A204.1 (cell line): Measurements from ENCODE around the gene MIB2.

Experiments used
- FAIRE-seq: peaks from 2 replicates; lab custom pipeline; 2012; peaks lifted over from hg19 to GRCh38; lab: Jason Lieb, UNC

The MIB2 gene

GRCh38 chr1:1598051-1598719 is 17.1 kb upstream of the MIB2 start:
- no peak for FAIRE-seq

GRCh38 chr1:1598720-1599029 is 16.6 kb upstream of the MIB2 start:
- no peak for FAIRE-seq

GRCh38 chr1:1599030-1599934 is 16.0 kb upstream of the MIB2 start:
- FAIRE-seq = no peak

- FAIRE-seq = no peak
Measured at GRCh38 chr1:1599935-1600860, 15.1 kb upstream of the MIB2 start, which contains the start of gene FNDC10. TSS of gene FNDC10 (minus strand) at chr1:1600135. CDS start at chr1:1600015, 120 bp downstream.

- FAIRE-seq = no peak
Measured at GRCh38 chr1:1600861-1601563, 14.3 kb upstream of the MIB2 start.

DNA sequence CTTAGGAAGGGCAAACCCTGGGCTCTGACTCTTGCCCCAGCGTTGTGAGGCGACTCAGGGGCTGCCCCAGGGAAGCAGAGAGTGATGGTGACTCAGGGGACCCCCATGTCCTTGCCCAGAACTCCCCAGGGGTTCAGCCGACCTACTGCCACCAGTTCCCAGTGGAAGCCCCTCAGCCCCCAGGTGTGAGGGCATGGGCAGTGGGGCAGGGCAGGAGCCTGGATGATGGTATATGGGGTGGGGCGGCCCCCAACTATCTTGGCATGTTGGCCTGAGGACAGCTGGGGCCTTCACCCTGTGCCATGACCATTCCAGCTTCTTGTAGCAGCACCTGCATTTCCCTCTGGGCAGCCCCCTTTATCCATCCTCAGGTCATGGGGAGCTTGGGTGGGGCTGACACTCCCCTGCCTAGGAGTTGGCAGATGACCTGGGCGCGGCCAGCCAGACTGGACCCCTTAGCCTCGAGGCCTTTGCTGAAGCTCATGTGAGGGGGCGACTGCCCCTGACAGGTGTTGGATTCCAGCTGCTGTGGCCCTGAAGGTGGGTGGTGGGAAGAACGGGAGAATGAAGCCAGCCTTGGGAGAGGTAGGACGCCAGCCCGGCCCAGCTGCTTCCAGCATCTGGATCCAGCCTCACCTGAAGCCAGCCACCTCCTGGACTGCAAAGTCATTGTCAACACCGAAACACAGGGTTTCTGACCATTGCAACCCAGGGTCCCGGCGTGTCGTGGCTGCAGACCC is 13.6 kb upstream of the MIB2 start:
- FAIRE-seq = no peak

- FAIRE-seq = no peak
Measured at GRCh38 chr1:1602304-1602967, 12.9 kb upstream of the MIB2 start.

DNA sequence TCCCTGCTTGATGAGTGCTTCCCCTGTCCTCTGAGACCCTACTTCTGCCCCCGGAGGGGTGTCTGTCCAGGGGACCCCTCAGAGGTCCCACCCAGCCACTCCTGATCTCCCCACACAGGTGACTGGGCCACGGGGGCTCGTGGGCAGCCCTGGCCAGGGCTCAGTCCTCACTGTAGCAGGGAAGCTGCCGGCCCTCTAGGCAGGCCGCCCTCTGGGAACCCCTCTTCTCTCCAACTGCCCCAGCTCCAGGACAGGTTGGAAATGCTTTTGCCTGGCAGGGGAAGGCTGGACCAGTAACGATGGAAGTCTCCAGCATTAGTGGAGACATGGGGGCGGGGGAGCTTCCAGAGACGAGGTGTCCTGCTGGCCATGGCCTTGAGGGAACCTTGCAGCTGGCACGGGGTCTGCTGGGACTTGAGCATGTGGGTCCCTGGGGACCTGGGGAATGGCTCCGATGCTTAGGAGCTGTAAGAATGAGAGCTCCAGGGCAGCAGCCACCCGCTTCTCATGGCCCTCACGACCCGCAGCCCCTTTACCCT is 12.3 kb upstream of the MIB2 start:
- FAIRE-seq = no peak

GRCh38 chr1:1603671-1604373 is 11.5 kb upstream of the MIB2 start:
- no peak for FAIRE-seq

DNA sequence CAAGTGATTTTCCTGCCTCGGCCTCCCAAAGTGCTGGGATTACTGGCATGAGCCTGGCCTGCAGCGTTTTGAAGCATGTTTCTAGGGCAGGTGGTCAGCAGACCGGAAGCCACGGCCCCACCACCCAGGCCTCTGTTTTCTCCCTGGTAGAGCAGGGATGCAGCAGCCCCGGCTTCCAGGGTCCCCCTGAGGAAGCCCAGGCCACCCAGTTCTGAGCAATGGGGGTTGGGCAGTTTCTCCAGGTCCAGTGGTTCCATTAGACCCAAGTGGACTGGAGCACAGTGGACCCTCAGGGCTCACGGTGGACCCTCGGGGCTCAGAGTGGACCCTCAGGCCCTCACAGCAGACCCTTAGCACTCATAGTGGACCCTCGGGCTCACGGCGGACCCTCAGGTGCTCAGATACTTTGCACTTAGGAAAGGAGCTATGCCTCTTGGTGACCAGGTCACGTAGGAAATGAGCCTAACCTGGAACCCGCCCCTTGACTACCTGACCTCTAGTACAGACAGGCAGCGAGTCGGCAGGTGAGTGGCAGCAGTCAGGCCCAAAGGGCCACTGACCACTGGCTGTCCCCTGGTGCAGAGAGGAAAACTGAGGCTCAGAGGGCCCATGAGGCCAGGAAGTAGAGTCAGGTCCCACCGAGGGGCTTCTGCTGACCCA is 10.8 kb upstream of the MIB2 start:
- no peak for FAIRE-seq

- FAIRE-seq = no peak
Measured at GRCh38 chr1:1605034-1605591, 10.2 kb upstream of the MIB2 start.

DNA sequence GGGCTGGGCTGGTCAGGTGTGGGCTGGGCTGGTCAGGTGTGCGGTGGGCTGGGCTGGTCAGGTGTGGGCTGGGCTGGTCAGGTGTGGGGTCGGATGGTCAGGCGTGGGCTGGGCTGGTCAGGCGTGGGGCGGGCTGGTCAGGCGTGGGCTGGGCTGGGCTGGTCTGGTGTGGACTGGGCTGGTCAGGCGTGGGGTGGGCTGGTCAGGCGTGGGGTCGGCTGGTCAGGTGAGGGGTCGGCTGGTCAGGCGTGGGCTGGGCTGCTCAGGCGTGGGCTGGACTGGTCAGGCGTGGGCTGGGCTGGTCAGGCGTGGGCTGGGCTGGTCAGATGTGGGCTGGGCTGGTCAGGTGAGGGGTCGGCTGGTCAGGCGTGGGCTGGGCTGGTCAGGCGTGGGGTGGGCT is 9.6 kb upstream of the MIB2 start:
- FAIRE-seq = no peak

GRCh38 chr1:1606232-1606631 is 9.1 kb upstream of the MIB2 start:
- no peak for FAIRE-seq

- FAIRE-seq = no peak
Measured at GRCh38 chr1:1609822-1610485, 5.3 kb upstream of the MIB2 start.

DNA sequence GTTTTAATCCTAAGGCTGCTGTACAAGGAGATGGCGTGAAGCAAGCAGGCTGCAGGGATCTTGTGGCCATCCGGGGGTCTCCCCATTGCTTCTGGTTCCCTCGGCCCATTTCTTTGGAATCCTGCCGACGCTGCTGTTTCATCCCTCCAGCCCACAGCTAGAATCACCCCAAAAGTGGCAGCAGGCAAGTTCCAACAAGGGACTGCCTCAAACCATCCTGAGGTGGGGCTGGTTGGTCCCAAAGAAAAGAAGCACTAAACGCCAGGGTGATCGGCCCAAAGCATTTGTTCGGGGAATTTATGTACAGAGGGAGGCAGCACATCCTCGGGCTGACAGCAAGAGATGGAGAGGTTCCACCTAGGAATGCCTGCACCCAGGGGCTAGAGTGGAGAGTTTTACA is 4.5 kb upstream of the MIB2 start:
- FAIRE-seq = no peak

- FAIRE-seq = no peak
Measured at GRCh38 chr1:1612104-1612400, 3.2 kb upstream of the MIB2 start.

DNA sequence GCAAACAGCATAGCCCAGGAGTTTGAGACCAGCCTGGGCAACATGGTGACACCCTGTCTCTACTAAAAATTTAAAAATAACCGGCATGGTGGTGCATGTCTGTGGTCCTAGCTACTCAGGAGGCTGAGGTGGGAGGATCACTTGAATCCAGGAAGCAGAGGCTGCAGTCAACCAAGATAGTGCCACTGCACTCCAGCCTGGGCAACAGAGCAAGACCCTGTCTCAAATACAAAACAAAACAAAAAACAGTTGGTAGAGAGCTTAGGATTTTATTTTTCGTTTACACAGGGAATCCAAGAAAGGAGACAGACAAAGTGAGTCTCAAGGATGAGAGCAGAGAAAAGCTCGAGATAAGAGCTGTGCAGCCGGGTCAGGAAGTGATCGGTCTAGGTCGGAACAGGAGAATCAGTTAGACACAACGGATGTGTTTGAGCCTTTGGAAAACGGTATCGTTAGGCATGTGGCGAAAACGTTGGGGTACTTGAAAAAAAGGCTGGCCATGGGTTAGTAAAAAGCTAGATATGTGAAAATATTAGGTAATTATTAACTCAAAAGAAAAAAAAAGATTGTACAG is 1.7 kb upstream of the MIB2 start:
- no peak for FAIRE-seq
